Measurements from ENCODE around the gene CD244. TPM values are rescaled to one million over a fixed set of nuclear protein-coding genes. Genes with fewer than 3 reads are reported as not detected.

Gene CD244
- total and polyA plus RNA-seq, 8 donors: 0.43 to 3.7 (median 0.82) TPM

- no peak for DNase-seq
- ATAC-seq: no peak
- H3K27me3 ChIP-seq: no peaks in the 10 kb centered on the region
- no peak overlapping the region for H3K4me3 ChIP-seq
- no peaks in the 10 kb centered on the region for H3K4me1 ChIP-seq
- intact Hi-C loops (cut with DNase I): no loop called here
- no peak for TF ChIP-seq CTCF (IDR thresholded peaks at IDR 0.05)
- no peaks in the 10 kb centered on the region for H3K36me3 ChIP-seq
- no peak overlapping the region for H3K27ac ChIP-seq
- H3K9me3 ChIP-seq: no peaks in the 10 kb centered on the region
Measured at GRCh38 chr1:160846281-160846680, 16.4 kb downstream of the CD244 start.

GRCh38 chr1:160844447-160845232 is 18.0 kb downstream of the CD244 start:
- no peaks in the 10 kb centered on the region for H3K27me3 ChIP-seq
- no peak for TF ChIP-seq CTCF (IDR thresholded peaks at IDR 0.05)
- no peak for ATAC-seq
- H3K4me1 ChIP-seq: no peaks in the 10 kb centered on the region
- no peaks in the 10 kb centered on the region for H3K36me3 ChIP-seq
- intact Hi-C loops (cut with DNase I): no loop called here
- no peaks in the 10 kb centered on the region for H3K9me3 ChIP-seq
- no peak for DNase-seq
- H3K4me3 ChIP-seq: no peak overlapping the region
- no peak overlapping the region for H3K27ac ChIP-seq

GRCh38 chr1:160841079-160841478 is 21.6 kb downstream of the CD244 start:
- no peak for TF ChIP-seq CTCF (IDR thresholded peaks at IDR 0.05)
- Histone ChIP-seq H3K4me3 (no peak overlapping the region), H3K9me3 (no peaks in the 10 kb centered on the region), H3K27me3 (no peaks in the 10 kb centered on the region), H3K4me1 (peaks cover 4 to 24% of the 10 kb centered on the region in 2 donors), H3K27ac (no peak overlapping the region), H3K36me3 (no peaks in the 10 kb centered on the region)
- ATAC-seq: no peak
- intact Hi-C loops (cut with DNase I): no loop called here
- DNase-seq: no peak

- ATAC-seq (no peak), DNase-seq (no peak)
- intact Hi-C loops (cut with DNase I): loop anchor here in 1 of 2 donors (5.0 kb wide), 1 partner anchor 113 kb away; the partner anchor contains the start of gene ITLN2
- Histone ChIP-seq H3K27me3 (no peaks in the 10 kb centered on the region), H3K27ac (no peak overlapping the region), H3K4me1 (peaks cover 4 to 31% of the 10 kb centered on the region in 2 donors), H3K36me3 (no peaks in the 10 kb centered on the region), H3K9me3 (no peaks in the 10 kb centered on the region), H3K4me3 (no peak overlapping the region)
- TF ChIP-seq CTCF (IDR thresholded peaks at IDR 0.05): no peak
Measured at GRCh38 chr1:160839746-160840145, 22.9 kb downstream of the CD244 start.

- intact Hi-C loops (cut with DNase I): loop anchor here in 1 of 2 donors (5.0 kb wide), 1 partner anchor 113 kb away; the partner anchor contains the start of gene ITLN2
- ATAC-seq: no peak
- H3K27ac ChIP-seq: no peak overlapping the region
- no peaks in the 10 kb centered on the region for H3K36me3 ChIP-seq
- no peak for TF ChIP-seq CTCF (IDR thresholded peaks at IDR 0.05)
- H3K27me3 ChIP-seq: no peaks in the 10 kb centered on the region
- DNase-seq: no peak
- H3K4me1 ChIP-seq: peaks cover 4 to 31% of the 10 kb centered on the region in 2 donors
- H3K4me3 ChIP-seq: no peak overlapping the region
- no peaks in the 10 kb centered on the region for H3K9me3 ChIP-seq
Measured at GRCh38 chr1:160838888-160839287, 23.8 kb downstream of the CD244 start.

Data from left lung (tissue), 10 donors.